Measurements from ENCODE around the gene MEX3D. TPM values are rescaled to one million over a fixed set of nuclear protein-coding genes. Genes with fewer than 3 reads are reported as not detected.

MEX3D gene
- total RNA-seq, 2 experiments from 2014 or later: 1.6 to 2.3 TPM

DNA sequence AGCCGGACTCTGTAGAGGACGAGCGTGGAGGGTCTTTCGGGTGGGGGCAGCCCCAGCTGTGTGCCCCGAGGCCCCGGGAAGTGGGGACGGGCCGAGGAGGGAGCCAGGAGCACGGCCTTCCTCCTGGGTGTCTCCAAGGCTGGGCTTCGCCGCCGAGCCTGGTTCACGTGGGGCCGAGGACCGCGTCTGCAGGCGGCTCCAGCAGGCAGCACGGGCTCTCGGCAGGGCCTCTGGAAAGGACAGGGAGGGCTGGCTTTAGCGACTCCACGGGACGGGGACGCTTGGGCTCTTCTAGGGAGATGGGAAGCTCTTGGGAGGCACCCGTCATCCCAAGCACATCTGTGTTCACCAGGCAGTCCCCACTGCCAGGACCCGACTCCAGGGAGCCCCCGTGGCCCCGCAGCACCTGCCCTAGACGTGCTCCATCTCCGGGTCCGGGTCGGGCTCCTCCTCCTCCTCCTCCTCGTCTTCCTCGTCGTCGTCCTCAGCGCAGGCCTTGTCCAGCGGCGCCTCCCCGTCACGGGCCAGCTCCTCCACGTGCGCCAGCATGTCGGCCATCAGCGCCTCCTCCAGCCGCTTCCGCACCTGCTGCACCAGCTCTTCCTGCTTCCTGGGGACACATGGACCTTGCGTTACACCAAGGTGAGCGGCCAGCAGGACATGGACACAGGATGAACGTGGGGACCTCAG lies 9.9 kb upstream of the MEX3D start:
- TF ChIP-seq, protein P1, sequence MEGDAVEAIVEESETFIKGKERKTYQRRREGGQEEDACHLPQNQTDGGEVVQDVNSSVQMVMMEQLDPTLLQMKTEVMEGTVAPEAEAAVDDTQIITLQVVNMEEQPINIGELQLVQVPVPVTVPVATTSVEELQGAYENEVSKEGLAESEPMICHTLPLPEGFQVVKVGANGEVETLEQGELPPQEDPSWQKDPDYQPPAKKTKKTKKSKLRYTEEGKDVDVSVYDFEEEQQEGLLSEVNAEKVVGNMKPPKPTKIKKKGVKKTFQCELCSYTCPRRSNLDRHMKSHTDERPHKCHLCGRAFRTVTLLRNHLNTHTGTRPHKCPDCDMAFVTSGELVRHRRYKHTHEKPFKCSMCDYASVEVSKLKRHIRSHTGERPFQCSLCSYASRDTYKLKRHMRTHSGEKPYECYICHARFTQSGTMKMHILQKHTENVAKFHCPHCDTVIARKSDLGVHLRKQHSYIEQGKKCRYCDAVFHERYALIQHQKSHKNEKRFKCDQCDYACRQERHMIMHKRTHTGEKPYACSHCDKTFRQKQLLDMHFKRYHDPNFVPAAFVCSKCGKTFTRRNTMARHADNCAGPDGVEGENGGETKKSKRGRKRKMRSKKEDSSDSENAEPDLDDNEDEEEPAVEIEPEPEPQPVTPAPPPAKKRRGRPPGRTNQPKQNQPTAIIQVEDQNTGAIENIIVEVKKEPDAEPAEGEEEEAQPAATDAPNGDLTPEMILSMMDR (IDR thresholded peaks at IDR 0.05): no peak
- Mint-ChIP-seq H3K36me3 (ENCODE audit: low read depth) (peaks cover 38% of the 10 kb centered on the region), H3K4me3 (no peak overlapping the region), H3K27ac (no peak overlapping the region), H3K4me1 (ENCODE audit: low read depth) (no peaks in the 10 kb centered on the region), H3K9me3 (no peaks in the 10 kb centered on the region), H3K27me3 (no peaks in the 10 kb centered on the region)
- peaks cover 49% of the 10 kb centered on the region for H3K36me3 ChIP-seq (ENCODE audit: insufficient read depth, low read length)
- no peaks in the 10 kb centered on the region for H3K27me3 ChIP-seq (ENCODE audit: control insufficient read depth in 1 of 2, insufficient read depth in 2 of 2, low read length in 2 of 2)
- no peaks in the 10 kb centered on the region for H3K4me1 ChIP-seq (ENCODE audit: insufficient read depth, low read length)
- DNase-seq (no peak), ATAC-seq (ENCODE audit: poor library complexity) (no peak)
- no peaks in the 10 kb centered on the region for H3K9me3 ChIP-seq (ENCODE audit: control insufficient read depth in 1 of 2, insufficient read depth in 1 of 2, low read length in 2 of 2)
- ChIA-PET CTCF (no interaction called here), POLR2A (no interaction called here)
- no peak overlapping the region for H3K27ac ChIP-seq (ENCODE audit: low read depth in 1 of 2, low read length in 2 of 2)
- intact Hi-C loops (cut with DNase I, micrococcal nuclease): no loop called here
- no peak overlapping the region for H3K4me3 ChIP-seq (ENCODE audit: low read length)

DNA sequence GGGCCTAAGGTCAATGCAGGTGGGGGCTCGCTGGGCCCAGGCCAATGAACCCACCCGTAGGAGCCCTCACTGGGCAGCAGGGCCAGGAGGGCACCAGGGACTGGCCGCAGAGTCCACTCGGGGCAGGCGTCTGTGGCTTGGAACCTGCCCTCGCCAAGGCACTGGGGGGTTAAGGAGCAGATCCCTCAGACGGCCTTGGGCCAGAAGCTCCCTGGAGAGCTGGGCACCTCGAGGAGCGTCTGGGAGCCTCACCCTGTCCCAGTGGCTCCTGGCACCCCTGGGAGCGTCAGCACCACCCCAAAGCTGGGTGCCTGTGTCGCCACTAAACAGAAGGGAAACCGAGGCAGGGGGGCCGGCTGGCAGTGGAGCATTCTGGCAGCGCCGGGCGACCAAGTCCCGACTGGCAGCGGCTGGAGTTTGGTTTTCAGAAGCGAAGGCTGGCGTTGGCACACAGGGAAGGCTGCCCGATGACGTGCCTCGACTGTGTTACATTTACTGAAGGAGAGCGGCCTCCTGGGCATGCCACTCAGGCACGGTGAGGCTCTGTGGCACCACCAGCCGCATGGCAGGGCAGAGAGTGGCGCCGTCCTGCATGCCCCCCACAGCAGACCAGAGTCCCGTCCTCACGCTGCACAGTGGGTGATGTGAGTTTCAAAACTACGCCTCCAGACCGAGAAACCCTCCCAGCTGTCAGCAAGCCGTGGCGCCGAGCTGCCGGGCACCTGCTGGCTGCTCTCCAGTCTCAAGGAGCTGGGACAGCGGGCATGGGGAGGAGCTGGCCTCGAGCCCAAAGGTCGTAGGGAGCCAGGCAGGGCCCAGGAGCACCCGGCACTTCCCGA lies 9.2 kb upstream of the MEX3D start:
- Mint-ChIP-seq H3K36me3 (ENCODE audit: low read depth) (peaks cover 33% of the 10 kb centered on the region), H3K4me3 (no peak overlapping the region), H3K27me3 (no peaks in the 10 kb centered on the region), H3K4me1 (ENCODE audit: low read depth) (no peaks in the 10 kb centered on the region), H3K9me3 (no peaks in the 10 kb centered on the region), H3K27ac (no peak overlapping the region)
- no peak for DNase-seq
- Histone ChIP-seq H3K27me3 (ENCODE audit: control insufficient read depth in 1 of 2, insufficient read depth in 2 of 2, low read length in 2 of 2) (no peaks in the 10 kb centered on the region), H3K36me3 (ENCODE audit: insufficient read depth, low read length) (peaks cover 44% of the 10 kb centered on the region), H3K4me1 (ENCODE audit: insufficient read depth, low read length) (no peaks in the 10 kb centered on the region), H3K4me3 (ENCODE audit: low read length) (no peak overlapping the region), H3K27ac (ENCODE audit: low read depth in 1 of 2, low read length in 2 of 2) (no peak overlapping the region), H3K9me3 (ENCODE audit: control insufficient read depth in 1 of 2, insufficient read depth in 1 of 2, low read length in 2 of 2) (no peaks in the 10 kb centered on the region)
- intact Hi-C loops (cut with DNase I, micrococcal nuclease): no loop called here
- no peak for ATAC-seq (ENCODE audit: poor library complexity)
- ChIA-PET CTCF (no interaction called here), POLR2A (interaction anchor here (0.6 kb wide), 1 partner anchor 11 kb away, joined by 3 read pairs; no protein-coding TSS in a partner anchor)
- TF ChIP-seq, protein P1 (IDR thresholded peaks at IDR 0.05): no peak

DNA sequence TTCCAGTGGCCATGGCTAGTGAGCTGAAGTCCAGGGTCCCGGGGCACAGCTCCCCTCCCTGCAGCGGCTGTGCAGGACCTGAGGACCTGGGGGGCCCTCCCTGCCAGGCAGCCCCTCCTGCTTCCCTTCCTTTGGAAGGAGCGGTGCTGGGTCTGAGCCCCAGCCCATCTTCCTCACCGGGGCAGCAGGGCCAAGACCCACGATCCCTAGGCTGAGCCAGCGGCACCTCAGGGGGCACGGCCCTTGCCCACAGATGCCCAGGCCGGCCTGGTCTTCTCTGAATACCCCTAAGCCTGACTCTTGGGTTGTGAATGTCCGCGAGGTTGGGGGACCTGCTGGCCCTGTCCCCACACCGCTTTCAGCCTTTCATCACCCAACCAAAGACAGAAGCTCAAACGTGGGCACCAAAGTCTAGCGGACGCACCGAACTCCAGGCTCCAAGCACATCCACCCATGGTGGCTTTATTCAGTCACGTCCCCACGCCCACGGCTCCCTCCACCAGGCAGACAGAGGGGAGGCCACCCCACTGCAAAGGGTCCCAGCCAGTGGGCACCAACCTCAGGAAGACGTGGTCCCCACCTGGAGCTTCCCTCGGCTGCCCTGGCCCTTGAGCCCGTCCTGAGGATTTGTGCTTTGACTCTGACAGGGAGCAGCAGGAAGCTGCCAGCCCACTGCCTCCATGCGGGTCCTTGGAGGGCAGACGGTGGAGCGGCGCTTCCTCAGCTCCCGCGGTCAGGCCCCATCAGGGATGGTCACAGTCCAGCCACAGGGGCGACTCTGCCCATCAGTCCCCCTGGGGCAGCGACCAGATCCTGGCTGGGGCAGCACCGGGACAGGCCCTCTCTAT lies 8.3 kb upstream of the MEX3D start:
- H3K9me3 Mint-ChIP-seq: no peaks in the 10 kb centered on the region
- ATAC-seq (ENCODE audit: poor library complexity): no peak
- H3K27me3 Mint-ChIP-seq: no peaks in the 10 kb centered on the region
- Histone ChIP-seq H3K27me3 (ENCODE audit: control insufficient read depth in 1 of 2, insufficient read depth in 2 of 2, low read length in 2 of 2) (no peaks in the 10 kb centered on the region), H3K27ac (ENCODE audit: low read depth in 1 of 2, low read length in 2 of 2) (no peak overlapping the region), H3K4me3 (ENCODE audit: low read length) (no peak overlapping the region), H3K4me1 (ENCODE audit: insufficient read depth, low read length) (no peaks in the 10 kb centered on the region), H3K9me3 (ENCODE audit: control insufficient read depth in 1 of 2, insufficient read depth in 1 of 2, low read length in 2 of 2) (no peaks in the 10 kb centered on the region), H3K36me3 (ENCODE audit: insufficient read depth, low read length) (peaks cover 36% of the 10 kb centered on the region)
- H3K27ac Mint-ChIP-seq: no peak overlapping the region
- DNase-seq: no peak
- intact Hi-C loops (cut with DNase I, micrococcal nuclease): no loop called here
- TF ChIP-seq, protein P1 (IDR thresholded peaks at IDR 0.05): no peak
- H3K4me1 Mint-ChIP-seq (ENCODE audit: low read depth): no peaks in the 10 kb centered on the region
- POLR2A ChIA-PET: no interaction called here
- H3K4me3 Mint-ChIP-seq: no peak overlapping the region
- CTCF ChIA-PET: no interaction called here
- peaks cover 28% of the 10 kb centered on the region for H3K36me3 Mint-ChIP-seq (ENCODE audit: low read depth)
